Smooth muscle cell of the pulmonary artery (primary cell): ENCODE data around the gene USP31. TPM values are rescaled to one million over a fixed set of nuclear protein-coding genes. Genes with fewer than 3 reads are reported as not detected.

Experiments used
- total RNA-seq: library from RNA; depleted of rRNA; stranded (reverse); fragments of >200 nt; gene quantifications from 2 replicates; pipeline ENCODE4 v1.2.3, GENCODE V29; 2014

USP31 gene
- total RNA-seq = 6.6 and 11.3 TPM in 2 replicates

GRCh38 chr16:23149267-23149992 lies at the start of gene USP31:
Gene USP31, minus strand, starts transcription at chr16:23149452. Its CDS starts 182 bp downstream, at chr16:23149270.

GRCh38 chr16:23182679-23183542 lies 33.7 kb upstream of the USP31 start, which contains the start of gene SCNN1G:
Gene SCNN1G, plus strand, starts transcription at chr16:23182745. Its CDS starts 3,527 bp downstream, at chr16:23186272.

Other genes starting within 250 kb of the USP31 start
- not detected in 2 replicates for gene SCNN1G, start 33.3 kb upstream of the USP31 start, total RNA-seq
- not detected in 2 replicates for gene SCNN1B, start 152.8 kb upstream of the USP31 start, total RNA-seq